HG03558 (cell line): ENCODE data around the gene DENND1A.
"Not testable (repeated sequence)": the region's sequence is repeated elsewhere in the genome, so short reads cannot be mapped to it uniquely, and the experiment has no call there.

Experiments used
- ATAC-seq: cut with Tn5 transposase; IDR thresholded peaks from one replicate; pipeline ENCODE4 v1.9.1; 2021; ENCODE audit warnings: moderate number of reproducible peaks; ENCODE audit not compliant: unreplicated experiment; ENCODE audit errors: extremely low read depth

The DENND1A gene

DNA sequence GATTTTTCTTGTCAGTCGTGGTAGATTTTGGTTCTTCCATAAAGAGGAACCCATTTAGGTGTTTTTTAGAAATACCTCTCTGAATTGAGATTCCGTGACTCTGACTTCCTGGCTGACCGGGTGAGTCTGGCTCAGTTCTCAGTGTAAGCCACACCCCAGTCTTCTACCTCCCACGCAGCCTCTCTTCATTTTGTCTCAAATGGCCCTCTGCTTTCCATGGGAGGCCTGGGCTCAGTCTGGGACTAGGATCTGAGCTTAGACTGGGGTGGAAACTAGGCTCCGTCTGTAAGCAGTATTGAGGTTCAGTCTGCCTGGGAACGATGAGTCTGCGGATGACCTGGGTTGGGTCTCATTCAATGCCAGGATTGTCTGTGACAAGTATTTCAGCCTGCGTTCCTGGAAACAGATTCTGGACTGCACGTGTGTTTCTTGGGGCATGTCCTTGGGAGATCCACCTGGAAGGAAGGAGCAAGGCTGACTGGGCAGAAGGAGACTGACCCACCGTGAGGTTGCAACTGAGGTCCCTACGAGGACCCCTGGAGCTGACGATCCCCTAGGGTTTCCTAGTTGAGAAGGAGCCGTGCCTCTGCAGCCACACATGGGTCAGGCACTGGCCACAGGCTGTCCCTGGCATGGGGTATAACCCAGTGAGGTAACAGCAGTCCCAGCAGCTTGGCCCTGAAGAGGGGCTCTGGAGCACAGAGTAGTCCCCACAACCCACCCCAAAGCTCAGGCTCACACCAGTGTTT is 586.3 kb downstream of the DENND1A start:
- no peak for ATAC-seq

DNA sequence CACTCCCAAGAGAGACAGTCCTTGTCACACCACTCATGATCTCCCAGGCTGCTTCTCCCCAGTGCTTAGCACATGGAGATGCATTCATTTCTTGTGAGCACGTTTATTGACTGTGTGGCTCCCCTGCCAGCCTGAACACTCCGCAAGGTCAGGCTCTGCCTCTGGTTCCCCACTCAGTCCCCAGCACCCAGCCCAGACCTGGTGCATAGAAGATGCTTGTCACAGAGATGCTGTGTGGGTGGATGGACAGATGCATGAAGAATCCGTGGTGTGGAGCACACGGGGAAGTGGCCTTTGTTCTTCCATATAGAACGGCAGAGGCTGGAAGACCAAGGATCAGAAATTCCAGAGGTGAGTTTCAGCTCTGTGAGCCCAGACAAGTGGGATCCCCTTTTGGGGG is 587.7 kb downstream of the DENND1A start:
- ATAC-seq = no peak

DNA sequence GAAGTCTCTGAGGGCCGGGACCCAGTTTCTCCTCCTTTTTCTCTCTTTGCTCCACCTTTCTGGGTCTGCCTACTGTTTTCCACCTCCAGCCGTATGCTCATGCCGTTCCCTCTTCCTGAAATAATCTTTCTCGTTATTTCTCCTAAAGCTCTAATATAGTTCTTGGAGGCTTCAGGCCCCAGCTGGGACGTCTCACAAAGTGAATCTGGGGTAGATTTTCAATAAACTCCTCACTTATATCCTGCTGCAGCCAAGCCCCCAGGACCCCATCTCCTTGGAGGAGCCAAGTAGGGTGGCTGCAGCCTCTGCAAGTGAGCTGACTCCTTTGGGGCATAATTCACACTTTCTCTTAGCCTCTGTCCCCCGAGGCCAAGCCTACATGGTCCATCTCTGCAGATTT is 588.1 kb downstream of the DENND1A start:
- no peak for ATAC-seq

DNA sequence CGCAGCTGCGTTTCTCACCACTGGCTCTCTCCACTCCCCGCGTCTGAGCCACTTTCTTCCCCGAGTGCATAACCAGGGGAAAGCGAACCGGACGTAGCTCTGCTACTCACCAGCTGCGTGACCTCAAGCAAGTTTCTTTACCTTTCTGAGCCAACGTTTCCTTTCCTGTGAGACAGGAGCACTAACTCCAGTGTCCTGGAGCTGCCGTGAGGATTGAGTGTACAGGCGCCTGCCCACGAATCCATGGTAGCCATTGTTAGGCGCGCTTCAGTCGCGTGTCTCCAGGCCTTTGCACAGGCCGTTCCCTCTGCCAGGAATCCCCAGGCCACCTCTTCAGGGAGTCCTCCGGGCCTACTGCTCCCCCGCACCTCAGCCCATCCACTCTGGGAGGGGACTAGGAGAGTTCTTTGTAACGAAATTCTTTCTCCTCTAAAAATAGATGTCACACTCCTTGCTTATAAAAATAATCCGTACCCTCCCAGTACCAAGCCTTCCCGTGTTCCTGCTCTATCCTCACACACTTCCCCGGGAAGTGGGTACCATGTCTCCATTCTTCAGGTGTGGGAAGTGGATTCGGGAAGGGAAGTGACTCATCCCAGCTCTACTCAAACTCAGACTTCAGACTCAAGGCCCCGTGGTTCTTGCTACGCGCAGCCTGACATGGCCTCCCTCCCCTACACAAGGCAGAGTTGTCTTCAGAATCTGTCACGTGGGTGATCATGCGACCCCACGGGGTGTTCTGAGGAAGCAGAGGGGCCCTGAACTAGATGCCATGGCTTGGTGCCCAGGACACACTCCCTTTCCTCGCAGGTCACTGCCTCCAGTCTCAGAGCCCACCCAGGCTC is 590.0 kb downstream of the DENND1A start:
- peak; percentile 21 for ATAC-seq

DNA sequence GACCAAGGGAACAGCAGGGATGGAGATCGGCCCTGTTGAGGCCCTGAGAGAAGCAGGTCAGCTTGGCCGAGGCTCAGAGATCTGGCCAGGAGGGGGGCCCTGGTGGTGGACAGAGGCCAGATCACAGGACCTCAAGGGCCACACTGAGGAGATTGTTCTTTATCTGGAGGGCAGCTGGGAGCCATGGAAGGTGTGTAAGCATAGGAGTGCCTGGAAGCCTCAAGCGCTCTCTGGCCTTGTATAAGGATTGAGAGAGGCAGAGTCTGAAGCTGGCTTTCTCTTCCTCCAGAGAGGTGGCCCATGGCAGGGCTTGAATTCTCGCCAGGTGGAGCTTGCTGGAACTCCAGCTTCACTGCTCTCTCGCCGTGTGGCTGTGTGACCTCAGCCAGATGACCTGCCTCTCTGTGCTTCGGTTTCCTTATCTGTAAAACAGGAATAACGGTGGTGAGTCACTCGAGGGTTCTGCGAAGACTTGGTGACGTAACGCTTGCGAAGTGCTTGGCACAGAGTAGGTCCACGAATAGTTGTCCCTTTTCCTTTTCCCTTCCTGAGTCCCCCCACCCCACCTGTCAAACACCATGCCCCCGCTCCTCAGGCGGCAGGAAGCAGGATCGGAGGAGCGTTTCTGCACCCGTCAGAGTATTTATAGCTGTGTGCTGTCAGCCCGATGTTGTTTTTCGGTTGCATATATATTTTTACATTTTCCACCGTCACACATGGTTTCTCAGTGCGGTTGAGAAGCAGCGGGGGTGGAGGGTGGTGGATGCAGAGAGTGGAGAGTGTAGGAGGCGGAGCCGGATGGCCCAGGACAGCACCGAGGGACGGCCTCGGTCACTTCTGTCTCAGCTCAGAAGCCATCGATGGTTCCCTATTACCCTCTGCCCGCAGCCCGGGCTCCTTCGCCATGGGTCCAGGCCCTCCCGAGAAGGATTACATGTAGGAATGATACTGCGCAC is 590.9 kb downstream of the DENND1A start:
- ATAC-seq = peak; percentile 37

DNA sequence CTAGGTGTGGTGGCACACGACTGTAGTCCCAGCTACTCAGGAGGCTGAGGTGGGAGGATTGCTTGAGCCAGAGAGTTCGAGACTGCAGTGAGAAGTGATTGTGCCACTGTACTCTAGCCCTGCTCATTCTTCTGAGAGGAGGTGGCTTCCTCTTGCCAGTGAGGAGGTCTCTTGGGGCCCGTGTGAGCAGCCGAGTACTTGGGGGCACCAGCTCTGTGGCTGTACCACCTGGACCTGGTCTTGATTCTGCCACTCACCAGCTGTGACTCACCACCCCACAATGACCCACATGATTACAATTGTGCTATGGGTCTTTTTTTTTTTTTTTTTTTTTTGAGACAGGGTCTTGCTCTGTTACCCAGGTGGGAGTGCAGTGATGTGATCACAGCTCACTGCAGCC is 592.0 kb downstream of the DENND1A start:
- ATAC-seq = no peak

DNA sequence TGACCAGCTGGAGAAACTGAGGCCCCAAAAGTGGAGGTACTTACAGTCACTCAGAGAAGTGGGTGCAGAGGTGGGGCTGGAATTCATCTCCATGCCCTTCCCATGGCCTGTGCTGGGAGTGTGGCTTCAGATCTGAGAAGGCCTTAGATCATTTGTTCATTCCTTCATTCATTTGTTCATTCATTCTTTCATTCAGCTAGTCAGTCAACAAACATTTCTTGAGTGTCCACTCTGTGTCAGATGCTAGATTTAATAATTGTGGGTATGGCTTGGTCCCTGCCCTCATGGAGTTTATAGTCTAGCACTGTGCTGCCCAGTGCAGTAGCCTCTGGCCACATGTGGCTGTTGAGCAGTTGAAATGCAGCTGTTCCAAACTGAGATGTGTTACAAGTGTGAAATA is 593.0 kb downstream of the DENND1A start:
- ATAC-seq = no peak

DNA sequence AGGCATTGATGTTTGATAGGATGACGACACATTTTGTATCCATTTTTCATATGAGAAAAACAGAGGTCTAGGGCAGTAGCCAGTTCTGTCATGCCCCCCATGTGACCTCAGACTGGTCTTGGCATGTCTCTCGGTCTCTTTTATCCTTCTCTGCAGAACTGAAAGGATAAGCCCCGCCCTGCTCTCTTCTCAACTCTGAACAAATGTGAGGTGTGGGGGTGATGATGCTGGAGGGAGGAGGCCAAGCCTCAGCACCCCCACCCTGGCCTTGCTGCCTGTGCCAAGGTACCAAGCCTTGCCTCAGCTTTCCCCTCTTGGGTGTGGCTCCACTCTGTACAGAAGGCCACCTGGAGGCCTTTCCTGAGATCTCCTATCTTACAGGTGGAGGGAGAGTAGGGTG is 593.5 kb downstream of the DENND1A start:
- ATAC-seq = no peak

DNA sequence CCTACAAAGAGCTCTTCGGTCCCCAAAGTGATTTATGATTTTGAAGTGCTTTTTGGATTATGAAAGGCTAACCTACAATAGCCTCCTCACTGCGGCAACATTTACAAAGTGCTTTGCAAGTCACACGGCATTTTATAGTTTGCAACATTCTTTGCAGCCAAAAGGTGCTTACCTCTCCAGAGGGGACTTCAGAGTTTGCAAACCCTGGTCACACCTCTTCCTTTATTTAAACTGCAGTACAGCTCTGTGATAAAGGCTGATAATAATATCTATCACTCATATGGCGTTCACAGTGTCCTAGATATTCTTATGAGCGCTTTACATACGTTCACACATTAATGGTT is 594.0 kb downstream of the DENND1A start:
- no peak for ATAC-seq

DNA sequence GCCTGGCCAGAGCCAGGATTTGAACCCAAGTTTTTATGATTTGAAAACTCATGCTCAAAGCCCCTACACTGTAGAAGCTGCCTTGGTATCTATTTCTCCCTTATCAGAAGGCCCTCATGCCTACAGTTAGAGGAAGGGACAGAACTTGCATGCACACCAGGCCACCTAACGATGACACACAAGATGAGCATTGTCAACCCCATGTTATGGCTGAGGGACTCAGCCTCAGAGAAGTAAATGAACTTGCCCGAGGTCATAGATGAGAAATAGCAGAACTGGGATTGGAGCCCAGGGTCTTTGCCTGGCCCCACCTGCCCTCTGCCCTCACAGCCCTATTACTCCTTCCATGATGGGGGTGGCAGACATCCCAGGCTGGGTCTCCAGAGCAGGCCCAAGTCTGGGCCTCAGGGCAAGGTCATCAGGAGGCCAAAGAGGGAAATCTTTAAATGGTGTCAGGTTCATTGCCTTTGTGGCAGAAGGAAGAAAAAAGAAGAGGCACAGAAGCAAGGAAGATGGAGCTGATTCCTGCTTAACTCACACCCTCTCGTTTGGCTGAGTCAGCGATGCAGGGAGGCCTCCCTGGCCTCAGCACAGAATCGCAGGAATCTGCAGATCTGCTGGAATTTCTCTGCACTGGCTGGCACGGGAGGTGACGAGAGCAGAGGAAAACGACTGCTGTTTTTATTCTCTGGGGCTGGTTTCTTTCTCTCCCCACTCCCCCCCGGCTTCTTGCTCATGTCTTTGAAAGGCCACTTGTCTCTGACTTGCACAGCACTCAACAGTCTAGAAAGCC is 594.5 kb downstream of the DENND1A start:
- ATAC-seq = no peak

DNA sequence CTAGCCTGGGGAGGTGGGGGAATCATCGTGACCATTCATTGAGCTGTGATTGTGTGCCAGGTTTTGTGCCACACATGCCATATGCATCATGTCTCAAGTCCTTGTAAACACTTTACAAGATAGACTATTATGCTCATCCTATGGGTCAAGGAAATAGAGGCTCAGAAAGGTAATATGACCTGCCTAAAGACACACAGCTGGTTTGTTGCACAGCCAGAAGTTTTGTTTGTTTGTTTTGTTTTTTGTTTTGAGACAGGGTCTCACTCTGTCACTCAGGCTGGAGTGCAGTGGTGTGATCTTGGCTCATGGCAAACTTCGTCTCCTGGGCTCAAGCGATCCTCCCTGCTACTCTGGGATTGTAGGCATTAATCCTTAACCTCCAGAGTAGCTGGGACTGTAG is 595.3 kb downstream of the DENND1A start:
- ATAC-seq = no peak

DNA sequence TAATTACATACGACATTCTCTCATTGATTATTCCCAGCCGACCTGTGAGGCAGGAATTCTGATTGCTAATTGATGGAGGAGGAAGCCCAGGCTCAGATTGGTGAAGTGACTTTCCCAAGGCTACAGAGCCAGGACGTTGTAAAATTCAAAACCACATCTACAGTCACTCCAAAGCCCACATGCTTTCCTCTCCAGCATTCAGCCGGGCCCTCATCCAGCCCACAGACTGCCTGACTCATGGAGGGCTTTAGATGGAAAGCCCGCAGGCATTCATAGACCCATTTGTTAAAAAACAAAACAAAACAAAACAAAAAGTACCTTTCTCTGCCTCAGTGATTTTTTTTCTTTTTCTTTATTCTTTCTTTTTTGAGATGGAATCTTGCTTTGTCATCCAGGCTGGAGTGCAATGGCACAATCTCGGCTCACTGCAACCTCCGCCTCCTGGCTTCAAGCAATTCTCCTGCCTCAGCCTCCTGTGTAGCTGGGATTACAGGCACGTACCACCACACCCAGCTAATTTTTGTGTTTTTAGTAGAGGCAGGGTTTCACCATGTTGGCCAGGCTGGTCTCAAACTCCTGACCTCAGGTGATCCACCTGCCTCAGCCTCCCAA is 596.8 kb downstream of the DENND1A start:
- not testable (repeated sequence) for ATAC-seq

DNA sequence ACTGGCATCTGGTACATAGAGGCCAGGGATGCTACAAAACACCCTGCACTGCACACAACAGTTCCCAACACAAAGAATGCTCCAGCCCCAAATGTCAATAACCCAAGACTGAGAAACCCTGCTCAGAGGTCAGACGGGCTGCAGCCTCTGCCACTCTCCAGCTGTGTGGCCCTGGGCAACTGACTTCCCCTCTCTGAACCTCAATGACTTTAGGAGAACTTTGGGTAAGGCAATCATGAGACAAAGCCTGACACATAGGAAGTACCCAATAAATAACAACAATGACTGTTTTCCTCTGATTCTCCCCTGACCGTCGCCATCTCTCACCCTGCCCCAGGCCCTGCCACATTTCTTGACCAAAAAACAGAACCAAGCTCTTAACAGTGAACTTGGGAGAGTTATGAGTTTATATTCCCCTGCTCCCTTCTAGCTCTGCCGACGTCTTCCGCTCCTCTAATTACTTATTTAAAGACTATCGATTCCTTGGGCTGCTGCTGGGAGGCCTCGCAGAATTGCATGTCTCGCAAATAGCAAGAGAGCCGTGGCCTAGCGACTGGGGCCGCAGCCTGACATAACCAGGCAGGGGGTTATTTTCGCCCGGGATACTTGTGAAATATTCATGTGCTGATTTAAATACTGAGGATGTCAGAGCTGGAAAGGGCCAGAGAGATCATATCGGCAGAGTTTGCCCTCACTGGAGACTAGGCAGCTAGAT is 598.4 kb downstream of the DENND1A start:
- ATAC-seq = no peak
